Amniotic stem cell (primary cell): ENCODE results near the gene COPS3.

Source experiments
- DNase-seq: peaks from one replicate; lab custom pipeline; 2025; lab: John Stamatoyannopoulos, UW

Gene COPS3

GRCh38 chr17:17280613-17281549, at the start of gene COPS3:
Gene COPS3 (minus strand): TSS chr17:17281246. CDS start chr17:17281186, 60 bp downstream.
- peak; percentile 96 for DNase-seq

- no peak for DNase-seq
Measured at GRCh38 chr17:17328251-17328650, 47.2 kb upstream of the COPS3 start.

GRCh38 chr17:17326275-17326875, 45.3 kb upstream of the COPS3 start:
- no peak for DNase-seq

- no peak for DNase-seq
Measured at GRCh38 chr17:17325816-17326215, 44.8 kb upstream of the COPS3 start.

- no peak for DNase-seq
Measured at GRCh38 chr17:17325228-17325627, 44.2 kb upstream of the COPS3 start.

GRCh38 chr17:17324616-17325015, 43.6 kb upstream of the COPS3 start:
- no peak for DNase-seq

GRCh38 chr17:17322516-17323510, 41.8 kb upstream of the COPS3 start:
- DNase-seq, result no peak

GRCh38 chr17:17321356-17322025, 40.4 kb upstream of the COPS3 start:
- DNase-seq, result no peak

GRCh38 chr17:17320911-17321220, 39.8 kb upstream of the COPS3 start:
- DNase-seq, result no peak

- no peak for DNase-seq
Measured at GRCh38 chr17:17320188-17320910, 39.3 kb upstream of the COPS3 start.

GRCh38 chr17:17315142-17315821, 34.2 kb upstream of the COPS3 start:
- no peak for DNase-seq

GRCh38 chr17:17314501-17315071, 33.5 kb upstream of the COPS3 start:
- DNase-seq, result no peak

GRCh38 chr17:17313350-17313991, 32.4 kb upstream of the COPS3 start:
- no peak for DNase-seq

GRCh38 chr17:17309356-17309755, 28.3 kb upstream of the COPS3 start:
- no peak for DNase-seq

- DNase-seq, result no peak
Measured at GRCh38 chr17:17305281-17305801, 24.3 kb upstream of the COPS3 start.

GRCh38 chr17:17304521-17304985, 23.5 kb upstream of the COPS3 start:
- DNase-seq, result no peak

GRCh38 chr17:17303847-17304490, 22.9 kb upstream of the COPS3 start:
- DNase-seq, result no peak

GRCh38 chr17:17303010-17303846, 22.2 kb upstream of the COPS3 start, which contains the start of gene NT5M:
Gene NT5M (plus strand): TSS chr17:17303373. CDS start chr17:17303551, 178 bp downstream.
- peak; percentile 30 for DNase-seq
